GM10248 (cell line): ENCODE measurements around the gene QRFPR.
A peak's percentile ranks its signal among the peaks of the same experiment; 100 is the strongest.
"Not testable (repeated sequence)": the region's sequence is repeated elsewhere in the genome, so short reads cannot be mapped to it uniquely, and the experiment has no call there.

Experiments used
- CTCF ChIA-PET: fragments of 300-600 bp; sonication (Branson Sonifier 250); formaldehyde crosslinking; extraction: SDS; loops from one replicate; lab custom pipeline; 2021; ENCODE audit warnings: antibody characterized with exemption; lab: Yijun Ruan, JAX
- POLR2A ChIA-PET: fragments of 350-650 bp; sonication (Branson Sonifier 250); formaldehyde crosslinking; extraction: SDS; loops from one replicate; lab custom pipeline; 2020; ENCODE audit warnings: antibody characterized with exemption; lab: Yijun Ruan, JAX
- DNase-seq: peaks from one replicate; pipeline ENCODE4 v3.0.0; 2012; ENCODE audit errors: extremely low spot score
- TF ChIP-seq, protein P1 (sequence below): IDR thresholded peaks from 2 replicates; pipeline ENCODE4 v1.5.1; 2012; ENCODE audit warnings: mild to moderate bottlenecking, low read depth; ENCODE audit errors: extremely low read depth, missing control alignments, control extremely low read depth

QRFPR gene

DNA sequence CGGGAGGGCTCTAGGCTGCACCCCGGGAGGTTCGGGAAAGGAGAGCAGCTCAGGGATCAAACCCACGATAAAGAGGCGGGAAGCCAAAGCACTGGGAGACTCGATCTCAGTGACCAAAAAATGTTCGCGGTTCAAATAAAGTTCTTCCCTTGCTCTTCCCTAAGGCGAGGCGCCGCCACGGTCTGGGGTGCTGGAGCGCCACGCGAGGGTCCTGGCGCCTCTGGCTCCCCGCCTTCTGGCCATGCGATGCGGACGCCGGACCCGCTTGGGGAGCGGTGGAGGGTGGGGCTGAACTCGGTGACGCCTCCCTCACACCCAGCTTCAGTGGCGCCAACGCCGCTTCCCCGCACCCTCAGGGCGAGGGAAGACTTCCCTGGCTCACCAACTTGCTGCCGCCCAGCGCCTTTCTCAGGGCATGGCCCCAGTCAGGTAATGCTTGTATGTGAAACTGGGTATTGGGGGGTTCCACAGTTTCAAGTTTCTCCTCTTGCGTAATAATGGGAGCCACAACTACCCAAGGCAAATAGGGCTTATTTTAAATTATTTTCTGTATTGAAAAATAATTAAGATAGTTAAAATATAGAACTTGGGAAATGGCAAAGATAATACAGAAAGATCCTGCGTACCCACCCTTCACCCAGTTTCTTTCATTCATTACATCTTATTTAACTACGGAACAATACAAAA is at the start of gene QRFPR:
TSS of gene QRFPR (minus strand) at position 243 of the 687 bp plus-strand sequence. CDS start 371 bp downstream, outside the sequence.
- no peak for DNase-seq
- CTCF ChIA-PET, result interaction anchor here (1.1 to 2.6 kb wide), 4 partner anchors 8 to 10 kb away, joined by 3 to 7 read pairs (median 5); no protein-coding TSS in a partner anchor
- TF ChIP-seq, protein P1, sequence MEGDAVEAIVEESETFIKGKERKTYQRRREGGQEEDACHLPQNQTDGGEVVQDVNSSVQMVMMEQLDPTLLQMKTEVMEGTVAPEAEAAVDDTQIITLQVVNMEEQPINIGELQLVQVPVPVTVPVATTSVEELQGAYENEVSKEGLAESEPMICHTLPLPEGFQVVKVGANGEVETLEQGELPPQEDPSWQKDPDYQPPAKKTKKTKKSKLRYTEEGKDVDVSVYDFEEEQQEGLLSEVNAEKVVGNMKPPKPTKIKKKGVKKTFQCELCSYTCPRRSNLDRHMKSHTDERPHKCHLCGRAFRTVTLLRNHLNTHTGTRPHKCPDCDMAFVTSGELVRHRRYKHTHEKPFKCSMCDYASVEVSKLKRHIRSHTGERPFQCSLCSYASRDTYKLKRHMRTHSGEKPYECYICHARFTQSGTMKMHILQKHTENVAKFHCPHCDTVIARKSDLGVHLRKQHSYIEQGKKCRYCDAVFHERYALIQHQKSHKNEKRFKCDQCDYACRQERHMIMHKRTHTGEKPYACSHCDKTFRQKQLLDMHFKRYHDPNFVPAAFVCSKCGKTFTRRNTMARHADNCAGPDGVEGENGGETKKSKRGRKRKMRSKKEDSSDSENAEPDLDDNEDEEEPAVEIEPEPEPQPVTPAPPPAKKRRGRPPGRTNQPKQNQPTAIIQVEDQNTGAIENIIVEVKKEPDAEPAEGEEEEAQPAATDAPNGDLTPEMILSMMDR, result no peak
- POLR2A ChIA-PET, result no interaction called here

DNA sequence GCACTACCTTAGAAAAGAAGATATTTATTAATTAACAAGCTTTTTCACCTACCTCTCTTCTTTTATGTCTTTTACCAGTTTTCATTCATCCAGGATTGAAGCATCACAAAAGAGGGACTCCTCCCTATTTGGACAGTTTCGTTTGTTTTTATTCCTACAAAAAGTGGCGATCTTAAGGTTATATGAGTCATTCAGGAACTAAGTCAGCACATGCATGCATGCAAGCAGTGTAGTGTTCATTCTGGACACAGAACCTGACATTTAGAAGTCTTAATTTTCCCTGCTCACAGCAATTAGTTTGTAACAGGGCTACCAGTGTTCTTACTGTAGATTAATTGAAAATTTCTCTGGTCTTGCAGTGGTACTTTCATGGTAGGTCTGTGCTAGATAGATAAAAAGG is 47.9 kb upstream of the QRFPR start:
- no peak for DNase-seq
- ChIA-PET CTCF (no interaction called here), POLR2A (no interaction called here)
- TF ChIP-seq, protein P1, result no peak

GRCh38 chr4:121421594-121421993 is 40.8 kb upstream of the QRFPR start:
- DNase-seq, result no peak
- TF ChIP-seq, protein P1, result peak; percentile 20
- POLR2A ChIA-PET, result no interaction called here
- CTCF ChIA-PET, result interaction anchor here (1.0 kb wide), 1 partner anchor 33 kb away, joined by 3 read pairs; no protein-coding TSS in a partner anchor

- no peak for DNase-seq
- TF ChIP-seq, protein P1, result no peak
- ChIA-PET POLR2A (no interaction called here), CTCF (interaction anchor here (1.0 to 1.3 kb wide), 2 partner anchors 11 to 15 kb away, joined by 3 to 4 read pairs; no protein-coding TSS in a partner anchor)
These were observed 30.4 kb upstream of the QRFPR start for GRCh38 chr4:121411151-121411744.

DNA sequence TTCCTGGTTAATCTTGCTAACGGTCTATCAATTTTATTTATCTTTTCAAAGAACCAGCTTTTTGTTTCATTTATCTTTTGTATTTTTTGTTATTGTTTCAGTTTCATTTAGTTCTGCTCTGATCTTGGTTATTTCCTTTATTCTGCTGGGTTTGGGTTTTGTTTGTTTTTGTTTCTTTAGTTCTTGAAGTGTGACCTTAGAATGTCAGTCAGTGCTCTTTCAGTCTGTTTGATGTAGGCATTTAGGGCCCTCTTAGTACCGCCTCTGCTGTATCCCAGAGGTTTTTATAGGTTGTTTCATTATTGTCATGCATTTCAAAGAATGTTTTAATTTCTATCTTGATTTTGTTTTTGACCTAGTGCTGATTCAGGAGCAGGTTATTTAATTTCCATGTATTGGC is 27.7 kb upstream of the QRFPR start:
- DNase-seq, CTCF ChIA-PET, POLR2A ChIA-PET: not testable (repeated sequence)

- no peak for DNase-seq
- ChIA-PET CTCF (no interaction called here), POLR2A (no interaction called here)
- TF ChIP-seq, protein P1, result no peak
These were observed 19.8 kb upstream of the QRFPR start for GRCh38 chr4:121400632-121401031.
